ENCODE measurements around the gene MRPS34.
A peak's percentile ranks its signal among the peaks of the same experiment; 100 is the strongest.

The MRPS34 gene

DNA sequence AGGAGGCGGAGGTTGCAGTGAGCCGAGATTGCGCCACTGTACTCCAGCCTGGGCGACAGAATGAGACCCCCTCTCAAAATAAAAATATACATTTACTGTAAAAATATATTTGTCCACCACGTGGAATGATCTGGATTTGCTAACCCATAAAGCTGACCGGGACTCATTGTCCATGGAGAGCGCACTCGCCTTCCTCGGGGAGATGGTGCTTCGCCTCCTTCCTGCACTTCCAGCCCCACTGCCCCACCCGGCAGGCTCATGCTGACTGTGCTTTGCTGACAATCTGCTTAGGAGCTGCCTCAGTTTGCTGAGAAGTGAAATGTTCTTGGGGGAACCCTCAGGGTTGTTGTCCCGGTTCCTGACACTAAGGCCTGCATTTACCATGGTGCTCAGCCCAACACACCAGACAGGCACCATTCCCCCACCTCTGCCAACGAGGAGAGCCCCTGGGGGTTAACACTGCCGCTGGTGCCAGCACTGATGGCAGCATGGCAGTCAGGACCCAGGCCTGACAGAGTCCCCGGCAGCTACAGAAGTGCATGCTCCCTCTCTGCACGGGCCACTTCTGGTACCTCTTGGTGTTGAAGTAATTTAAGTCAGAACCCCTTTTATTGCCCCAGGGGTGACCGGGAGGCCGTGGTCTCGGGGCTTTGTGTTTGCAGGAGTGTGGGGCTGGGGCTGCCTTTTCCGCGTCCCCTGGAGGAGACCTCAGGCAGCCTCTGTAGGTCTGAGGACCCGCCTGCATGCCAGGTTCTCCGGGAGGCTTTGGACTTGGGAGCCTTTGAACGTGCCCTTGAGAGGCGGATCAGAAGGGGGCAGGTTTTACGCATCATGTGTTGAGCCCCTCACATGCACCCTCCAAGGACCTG lies 12.3 kb upstream of the MRPS34 start:
- no peak for DNase-seq (ENCODE audit: low read depth in 1 of 2, low spot score in 1 of 2)
- no peak for TF ChIP-seq JUND (IDR thresholded peaks at IDR 0.05; ENCODE audit: low read depth)
- in situ Hi-C loops (cut with HindIII; ENCODE audit: low pct_unique_long_range_greater_than_20kb, low sequenced_read_pairs): no loop called here

DNA sequence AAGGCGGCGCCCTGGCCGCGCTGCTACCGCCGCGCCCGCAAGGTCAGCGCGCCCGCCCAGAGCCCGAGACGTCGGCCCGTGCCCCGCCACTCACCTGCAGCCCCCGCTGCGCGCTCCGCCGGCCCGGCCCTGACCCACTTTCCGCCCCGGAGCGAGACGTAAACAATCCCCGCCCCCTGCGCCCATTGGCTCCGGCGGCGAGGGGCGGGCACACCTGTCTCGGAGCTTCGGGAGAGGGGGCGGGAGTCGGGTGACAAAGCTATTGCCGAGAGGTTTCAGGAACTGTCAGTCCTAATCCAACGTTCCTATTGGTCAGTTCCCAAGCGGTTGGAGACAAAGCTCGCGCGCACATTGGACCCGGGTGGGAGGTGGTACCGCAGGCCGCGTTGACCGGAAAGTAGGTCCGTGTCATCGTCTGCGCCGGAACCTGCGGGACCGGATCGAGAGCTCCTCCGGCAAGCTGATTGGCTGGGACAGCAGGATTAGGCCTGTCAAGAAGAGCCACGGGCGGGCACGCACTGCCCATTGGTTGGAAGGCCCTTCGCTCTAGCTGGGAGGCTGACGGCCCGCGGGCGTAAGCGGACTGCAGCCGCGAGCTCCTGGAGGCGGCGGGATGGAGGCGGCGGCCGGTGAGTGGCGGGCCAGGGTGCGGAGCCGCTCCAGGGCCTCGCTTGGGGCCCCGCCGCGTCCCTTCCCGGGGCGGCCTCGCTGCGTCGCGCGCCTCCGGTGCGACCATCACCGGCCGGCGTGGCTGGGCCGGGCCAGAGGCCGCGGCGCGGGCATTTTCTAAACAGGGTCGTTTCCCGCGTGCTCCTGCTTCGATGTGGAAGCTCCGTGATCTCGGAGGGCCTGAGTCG lies 9.7 kb upstream of the MRPS34 start, which contains the start of the genes NUBP2 and SPSB3:
Gene NUBP2 (plus strand): TSS at position 553 of the 857 bp plus-strand sequence. CDS start 61 bp downstream, at position 614.
Gene SPSB3 (minus strand): TSS at position 164 of the 857 bp plus-strand sequence. CDS start 1,088 bp downstream, outside the sequence.
- in situ Hi-C loops (cut with HindIII; ENCODE audit: low pct_unique_long_range_greater_than_20kb, low sequenced_read_pairs): no loop called here
- peak; percentile 99 to 100 for DNase-seq (ENCODE audit: low read depth in 1 of 2, low spot score in 1 of 2)
- no peak for TF ChIP-seq JUND (IDR thresholded peaks at IDR 0.05; ENCODE audit: low read depth)

- DNase-seq (ENCODE audit: low read depth in 1 of 2, low spot score in 1 of 2): peak; percentile 55 to 76
- TF ChIP-seq JUND (IDR thresholded peaks at IDR 0.05; ENCODE audit: low read depth): no peak
- in situ Hi-C loops (cut with HindIII; ENCODE audit: low pct_unique_long_range_greater_than_20kb, low sequenced_read_pairs): no loop called here
Measured at GRCh38 chr16:1781758-1782407, 8.9 kb upstream of the MRPS34 start.

DNA sequence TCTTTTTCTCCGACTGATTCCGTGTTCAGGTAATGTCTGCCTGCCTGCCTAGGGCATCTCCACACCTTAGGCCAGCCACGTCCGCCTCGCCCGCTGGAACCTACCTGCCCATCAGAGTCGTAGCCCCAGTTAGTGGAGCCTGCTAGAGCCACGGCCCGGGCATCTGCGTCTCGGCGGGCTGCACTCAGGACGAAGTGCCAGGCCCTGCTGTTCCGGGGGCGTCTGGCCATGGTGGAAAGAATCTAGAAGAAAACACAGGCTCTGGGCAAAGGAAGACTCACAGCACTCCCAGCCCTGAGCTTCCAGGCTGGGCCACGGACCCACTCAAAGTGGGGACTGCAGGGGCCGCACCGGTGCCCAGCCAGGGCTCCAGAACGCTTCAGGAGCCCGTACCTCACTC lies 8.3 kb upstream of the MRPS34 start:
- TF ChIP-seq JUND (IDR thresholded peaks at IDR 0.05; ENCODE audit: low read depth): no peak
- DNase-seq (ENCODE audit: low read depth in 1 of 2, low spot score in 1 of 2): no peak
- in situ Hi-C loops (cut with HindIII; ENCODE audit: low pct_unique_long_range_greater_than_20kb, low sequenced_read_pairs): no loop called here

DNA sequence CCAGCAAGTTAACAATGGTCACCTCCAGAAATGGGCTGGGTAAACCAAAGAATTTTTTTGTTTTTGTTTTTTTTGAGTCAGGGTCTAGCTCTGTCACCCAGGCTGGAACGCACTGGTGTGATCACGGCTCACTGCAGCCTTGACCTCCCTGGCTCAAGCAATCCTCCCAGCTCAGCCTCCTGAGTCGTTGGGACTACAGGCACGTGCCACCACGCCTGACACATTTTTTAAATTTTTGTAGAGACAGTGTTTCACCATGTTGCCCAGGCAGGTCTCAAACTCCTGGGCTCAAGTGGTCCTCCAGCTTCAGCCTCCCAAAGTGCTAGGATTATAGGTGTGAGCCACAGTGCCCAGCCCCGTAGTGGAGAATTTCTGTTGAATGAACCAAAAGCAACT lies 7.7 kb upstream of the MRPS34 start:
- in situ Hi-C loops (cut with HindIII; ENCODE audit: low pct_unique_long_range_greater_than_20kb, low sequenced_read_pairs): no loop called here
- DNase-seq (ENCODE audit: low read depth in 1 of 2, low spot score in 1 of 2): no peak
- TF ChIP-seq JUND (IDR thresholded peaks at IDR 0.05; ENCODE audit: low read depth): no peak

GRCh38 chr16:1779741-1780676 lies 7.1 kb upstream of the MRPS34 start:
- in situ Hi-C loops (cut with HindIII; ENCODE audit: low pct_unique_long_range_greater_than_20kb, low sequenced_read_pairs): no loop called here
- DNase-seq (ENCODE audit: low read depth in 1 of 2, low spot score in 1 of 2): no peak
- TF ChIP-seq JUND (IDR thresholded peaks at IDR 0.05; ENCODE audit: low read depth): no peak

DNA sequence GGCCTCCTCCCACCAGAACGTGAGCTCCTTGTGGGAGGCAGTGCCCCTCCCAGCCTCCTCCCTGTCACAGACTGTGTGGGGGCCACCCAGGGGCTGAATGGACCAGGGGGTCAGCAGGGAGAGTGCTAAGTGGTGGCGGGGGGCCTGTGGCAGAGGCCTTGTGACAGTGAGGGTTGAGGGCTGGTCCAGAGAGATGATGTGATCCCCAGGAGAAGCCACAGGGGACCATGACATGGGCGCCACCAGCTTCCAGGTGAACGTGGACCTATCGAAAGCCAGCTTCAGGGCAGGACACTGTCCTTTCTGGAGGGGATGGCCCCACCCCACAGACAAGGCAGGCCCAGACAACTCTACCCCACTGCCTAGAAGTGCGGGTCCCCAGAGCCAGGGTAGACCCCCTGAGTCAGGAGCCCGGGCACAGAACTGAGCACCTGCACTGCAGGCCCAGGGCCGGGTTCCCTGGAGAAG lies 6.3 kb upstream of the MRPS34 start:
- no peak for DNase-seq (ENCODE audit: low read depth in 1 of 2, low spot score in 1 of 2)
- in situ Hi-C loops (cut with HindIII; ENCODE audit: low pct_unique_long_range_greater_than_20kb, low sequenced_read_pairs): no loop called here
- TF ChIP-seq JUND (IDR thresholded peaks at IDR 0.05; ENCODE audit: low read depth): no peak

DNA sequence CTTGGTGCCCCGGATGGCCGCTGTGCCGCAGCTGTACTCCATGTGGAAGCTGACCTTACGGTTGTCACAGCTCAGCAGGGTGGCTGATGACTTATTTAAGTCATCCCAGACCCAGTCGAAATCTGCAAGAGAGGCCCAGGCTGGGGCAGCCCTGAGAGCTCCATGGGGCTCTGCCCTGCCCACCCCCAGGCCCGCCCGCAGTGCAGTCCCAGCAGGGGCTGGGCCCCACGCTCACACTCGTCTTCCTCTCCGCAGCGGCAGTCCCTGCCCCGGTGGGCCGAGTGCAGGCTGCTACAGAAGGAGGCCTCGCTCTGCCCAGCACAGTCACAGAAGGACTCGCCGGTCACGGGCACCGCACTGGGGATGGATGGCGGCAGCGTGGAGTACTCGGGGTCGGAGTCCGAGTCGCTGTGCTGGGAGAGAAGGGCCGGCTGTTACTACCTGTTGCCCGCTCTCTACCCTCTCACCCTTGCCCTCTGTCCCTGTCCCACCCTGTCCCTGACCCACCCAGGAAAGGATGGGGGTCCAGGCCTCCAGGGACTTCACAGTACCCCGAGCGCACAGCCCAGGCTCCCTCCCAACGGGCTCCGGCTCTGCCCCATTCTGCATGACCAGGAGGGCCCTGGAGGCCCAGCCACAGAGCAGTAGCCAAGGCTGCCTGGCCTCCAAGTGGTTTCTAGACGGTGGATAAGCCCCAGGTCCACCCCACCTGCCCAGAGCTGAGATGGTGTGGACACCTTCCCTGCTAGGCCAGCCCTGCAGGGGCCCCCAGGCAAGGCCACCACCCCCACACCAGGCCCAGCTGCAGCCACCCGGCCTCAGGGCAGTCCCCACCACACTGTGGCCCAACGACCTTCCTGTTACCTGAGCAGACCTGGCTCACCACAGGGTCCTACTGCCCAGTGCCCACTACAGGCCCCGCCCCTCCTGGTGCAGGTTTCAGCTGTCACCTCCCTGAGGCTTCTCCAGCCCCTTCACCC lies 5.6 kb upstream of the MRPS34 start:
- DNase-seq (ENCODE audit: low read depth in 1 of 2, low spot score in 1 of 2): no peak
- in situ Hi-C loops (cut with HindIII; ENCODE audit: low pct_unique_long_range_greater_than_20kb, low sequenced_read_pairs): no loop called here
- no peak for TF ChIP-seq JUND (IDR thresholded peaks at IDR 0.05; ENCODE audit: low read depth)

GRCh38 chr16:1777375-1778199 lies 4.7 kb upstream of the MRPS34 start:
- TF ChIP-seq JUND (IDR thresholded peaks at IDR 0.05; ENCODE audit: low read depth): no peak
- DNase-seq (ENCODE audit: low read depth in 1 of 2, low spot score in 1 of 2): no peak
- in situ Hi-C loops (cut with HindIII; ENCODE audit: low pct_unique_long_range_greater_than_20kb, low sequenced_read_pairs): no loop called here

GRCh38 chr16:1776991-1777374 lies 4.0 kb upstream of the MRPS34 start:
- in situ Hi-C loops (cut with HindIII; ENCODE audit: low pct_unique_long_range_greater_than_20kb, low sequenced_read_pairs): no loop called here
- DNase-seq (ENCODE audit: low read depth in 1 of 2, low spot score in 1 of 2): no peak
- no peak for TF ChIP-seq JUND (IDR thresholded peaks at IDR 0.05; ENCODE audit: low read depth)

All from T47D (cell line).